ENCODE data around the gene SYF2.

Gene SYF2

DNA sequence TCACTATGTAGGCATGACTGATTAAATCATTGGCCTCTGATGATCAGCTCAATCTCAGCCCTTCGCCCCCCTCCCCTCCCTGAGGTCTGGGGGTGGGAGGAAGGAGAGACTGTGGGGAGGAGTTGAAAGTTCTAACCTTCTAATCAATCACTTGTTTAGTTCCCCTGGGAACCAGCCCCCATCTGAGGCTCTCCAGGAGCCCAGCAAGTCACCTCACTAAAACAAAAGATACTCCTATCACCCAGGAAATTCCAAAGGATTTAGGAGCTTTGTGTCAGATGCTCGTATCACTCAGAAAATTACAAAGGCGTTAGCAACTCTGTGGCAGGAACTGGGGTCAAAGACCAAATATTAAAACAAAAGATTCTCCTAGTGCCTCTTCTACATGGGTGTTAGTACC is 21.6 kb downstream of the SYF2 start:
- Histone ChIP-seq H3K9me3 (replicated peaks in 1 of 2; ENCODE audit: control insufficient read depth in 2 of 2, insufficient read depth in 1 of 2, low read depth in 1 of 2, low read length in 2 of 2) (no peaks in the 10 kb centered on the region), H3K4me1 (ENCODE audit: control insufficient read depth in 2 of 2, insufficient read depth in 1 of 2, low read depth in 1 of 2, low read length in 2 of 2) (no peaks in the 10 kb centered on the region), H3K14ac (ENCODE audit: low read length) (no peak overlapping the region), H3K27me3 (ENCODE audit: control insufficient read depth in 3 of 3, insufficient read depth in 3 of 3, low read depth in 1 of 3, low read length in 3 of 3) (peaks cover 0 to 7% (median 0%) of the 10 kb centered on the region in 3 experiments), H2BK120ac (ENCODE audit: low read depth, low read length) (no peak overlapping the region), H2AFZ (ENCODE audit: low read length) (no peak overlapping the region), H3K4me2 (ENCODE audit: insufficient read depth, low read length, poor library complexity, severe bottlenecking) (no peak overlapping the region), H4K91ac (ENCODE audit: low read depth, low read length, poor library complexity) (no peak overlapping the region), H3K36me3 (replicated peaks in 1 of 2; ENCODE audit: control insufficient read depth in 2 of 2, insufficient read depth in 2 of 2, low read length in 2 of 2) (no peaks in the 10 kb centered on the region), H2BK15ac (ENCODE audit: low read length) (no peak overlapping the region), H3K9ac (ENCODE audit: low read depth, low read length, poor library complexity) (no peak overlapping the region), H2AK5ac (ENCODE audit: low read depth, low read length) (peak overlapping the region; percentile 73), H3K4me3 (ENCODE audit: low read length in 2 of 2) (no peak overlapping the region), H2BK5ac (ENCODE audit: low read length) (no peak overlapping the region), H3K18ac (ENCODE audit: low read length) (no peak overlapping the region), H3K23ac (ENCODE audit: low read depth, low read length, poor library complexity) (no peak overlapping the region), H2BK12ac (ENCODE audit: low read length) (no peak overlapping the region), H3K4ac (ENCODE audit: low read length) (no peak overlapping the region), H3K79me1 (ENCODE audit: low read depth, low read length) (no peaks in the 10 kb centered on the region), H3K27ac (replicated peaks; ENCODE audit: low read length) (no peak overlapping the region), H4K8ac (ENCODE audit: low read depth, low read length) (no peak overlapping the region)
- no CpG with 5 or more reads among the region's 3 CpGs for WGBS, 2 donors (ENCODE audit: extremely low coverage in 2 of 2, insufficient read length in 2 of 2, insufficient replicate concordance in 1 of 2)
- no peak for DNase-seq (ENCODE audit: low spot score)

DNA sequence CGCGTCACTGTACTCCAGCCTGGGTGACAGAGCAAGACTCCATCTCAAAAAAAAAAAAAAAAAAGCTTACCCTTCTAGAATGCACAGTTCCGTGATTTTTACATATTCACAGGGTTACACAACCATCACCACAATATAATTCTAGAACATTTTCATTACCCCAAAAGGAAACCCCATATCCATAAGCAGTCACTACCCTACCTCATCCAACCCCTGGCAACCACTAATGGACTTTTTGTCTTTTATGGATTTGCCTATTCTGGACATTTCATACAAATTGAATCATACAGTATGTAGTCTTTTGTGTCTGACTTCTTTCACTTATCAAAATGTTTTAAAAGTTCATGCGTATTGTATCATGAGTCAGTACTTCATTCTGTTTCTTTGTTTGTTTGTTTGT is 22.8 kb downstream of the SYF2 start:
- DNase-seq (ENCODE audit: low spot score): no peak
- H3K14ac ChIP-seq (ENCODE audit: low read length): no peak overlapping the region
- WGBS, 2 donors (ENCODE audit: extremely low coverage in 2 of 2, insufficient read length in 2 of 2, insufficient replicate concordance in 1 of 2): no CpG with 5 or more reads among the region's 4 CpGs
- no peak overlapping the region for H3K4ac ChIP-seq (ENCODE audit: low read length)
- no peaks in the 10 kb centered on the region for H3K9me3 ChIP-seq (replicated peaks in 1 of 2; ENCODE audit: control insufficient read depth in 2 of 2, insufficient read depth in 1 of 2, low read depth in 1 of 2, low read length in 2 of 2)
- no peak overlapping the region for H2BK120ac ChIP-seq (ENCODE audit: low read depth, low read length)
- H4K8ac ChIP-seq (ENCODE audit: low read depth, low read length): no peak overlapping the region
- no peak overlapping the region for H3K4me3 ChIP-seq (ENCODE audit: low read length in 2 of 2)
- H3K27ac ChIP-seq (replicated peaks; ENCODE audit: low read length): no peak overlapping the region
- H3K18ac ChIP-seq (ENCODE audit: low read length): no peak overlapping the region
- H3K23ac ChIP-seq (ENCODE audit: low read depth, low read length, poor library complexity): no peak overlapping the region
- no peak overlapping the region for H4K91ac ChIP-seq (ENCODE audit: low read depth, low read length, poor library complexity)
- no peak overlapping the region for H2BK15ac ChIP-seq (ENCODE audit: low read length)
- no peak overlapping the region for H2AK5ac ChIP-seq (ENCODE audit: low read depth, low read length)
- no peak overlapping the region for H2AFZ ChIP-seq (ENCODE audit: low read length)
- H3K36me3 ChIP-seq (replicated peaks in 1 of 2; ENCODE audit: control insufficient read depth in 2 of 2, insufficient read depth in 2 of 2, low read length in 2 of 2): no peaks in the 10 kb centered on the region
- H2BK5ac ChIP-seq (ENCODE audit: low read length): no peak overlapping the region
- no peaks in the 10 kb centered on the region for H3K4me1 ChIP-seq (ENCODE audit: control insufficient read depth in 2 of 2, insufficient read depth in 1 of 2, low read depth in 1 of 2, low read length in 2 of 2)
- no peak overlapping the region for H2BK12ac ChIP-seq (ENCODE audit: low read length)
- H3K27me3 ChIP-seq (ENCODE audit: control insufficient read depth in 3 of 3, insufficient read depth in 3 of 3, low read depth in 1 of 3, low read length in 3 of 3): peaks cover 0 to 10% (median 0%) of the 10 kb centered on the region in 3 experiments
- H3K79me1 ChIP-seq (ENCODE audit: low read depth, low read length): no peaks in the 10 kb centered on the region
- H3K4me2 ChIP-seq (ENCODE audit: insufficient read depth, low read length, poor library complexity, severe bottlenecking): no peak overlapping the region
- H3K9ac ChIP-seq (ENCODE audit: low read depth, low read length, poor library complexity): no peak overlapping the region

DNA sequence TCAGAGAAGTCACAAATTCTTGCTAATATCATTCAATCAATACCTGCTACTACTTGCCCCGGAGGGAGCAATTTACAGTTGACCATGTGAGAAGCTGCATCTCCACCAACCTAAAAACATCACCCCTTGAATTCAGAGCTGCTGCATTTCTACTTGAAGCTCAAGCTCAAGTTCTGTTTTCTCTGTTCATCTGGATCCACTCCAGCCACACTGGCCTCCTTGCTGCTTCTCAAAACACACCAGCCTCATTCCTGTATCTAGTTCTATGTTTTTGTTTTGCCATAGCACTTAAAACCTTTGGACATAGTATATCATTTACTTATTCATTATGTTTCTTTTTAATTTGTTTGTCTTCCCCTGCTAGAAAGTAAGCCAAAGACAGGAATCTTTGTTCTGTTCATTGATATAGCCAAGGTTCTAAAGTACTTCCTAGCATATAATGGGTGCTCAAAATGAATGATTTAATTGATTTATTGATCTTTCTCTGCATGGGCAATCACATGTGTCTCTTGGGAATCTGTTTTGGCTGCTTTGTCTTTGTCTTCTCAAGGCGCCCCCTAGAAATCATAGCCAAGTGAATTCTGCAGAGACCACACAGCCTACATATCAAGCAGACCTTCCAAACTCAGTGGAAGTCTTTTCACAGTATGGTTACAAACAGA is 23.6 kb downstream of the SYF2 start:
- Histone ChIP-seq H3K4me3 (ENCODE audit: low read length in 2 of 2) (no peak overlapping the region), H2BK120ac (ENCODE audit: low read depth, low read length) (no peak overlapping the region), H2BK12ac (ENCODE audit: low read length) (no peak overlapping the region), H3K36me3 (replicated peaks in 1 of 2; ENCODE audit: control insufficient read depth in 2 of 2, insufficient read depth in 2 of 2, low read length in 2 of 2) (no peaks in the 10 kb centered on the region), H3K27ac (replicated peaks; ENCODE audit: low read length) (no peak overlapping the region), H4K8ac (ENCODE audit: low read depth, low read length) (no peak overlapping the region), H3K9me3 (replicated peaks in 1 of 2; ENCODE audit: control insufficient read depth in 2 of 2, insufficient read depth in 1 of 2, low read depth in 1 of 2, low read length in 2 of 2) (no peaks in the 10 kb centered on the region), H3K18ac (ENCODE audit: low read length) (no peak overlapping the region), H3K4me1 (ENCODE audit: control insufficient read depth in 2 of 2, insufficient read depth in 1 of 2, low read depth in 1 of 2, low read length in 2 of 2) (no peaks in the 10 kb centered on the region), H3K79me1 (ENCODE audit: low read depth, low read length) (no peaks in the 10 kb centered on the region), H2AK5ac (ENCODE audit: low read depth, low read length) (no peak overlapping the region), H3K27me3 (ENCODE audit: control insufficient read depth in 3 of 3, insufficient read depth in 3 of 3, low read depth in 1 of 3, low read length in 3 of 3) (peaks cover 0 to 10% (median 0%) of the 10 kb centered on the region in 3 experiments), H3K14ac (ENCODE audit: low read length) (no peak overlapping the region), H3K23ac (ENCODE audit: low read depth, low read length, poor library complexity) (no peak overlapping the region), H2BK15ac (ENCODE audit: low read length) (no peak overlapping the region), H2AFZ (ENCODE audit: low read length) (no peak overlapping the region), H4K91ac (ENCODE audit: low read depth, low read length, poor library complexity) (no peak overlapping the region), H3K4me2 (ENCODE audit: insufficient read depth, low read length, poor library complexity, severe bottlenecking) (no peak overlapping the region), H3K4ac (ENCODE audit: low read length) (no peak overlapping the region), H3K9ac (ENCODE audit: low read depth, low read length, poor library complexity) (no peak overlapping the region), H2BK5ac (ENCODE audit: low read length) (no peak overlapping the region)
- WGBS, 2 donors (ENCODE audit: extremely low coverage in 2 of 2, insufficient read length in 2 of 2, insufficient replicate concordance in 1 of 2): no CpG with 5 or more reads among the region's 2 CpGs
- no peak for DNase-seq (ENCODE audit: low spot score)

DNA sequence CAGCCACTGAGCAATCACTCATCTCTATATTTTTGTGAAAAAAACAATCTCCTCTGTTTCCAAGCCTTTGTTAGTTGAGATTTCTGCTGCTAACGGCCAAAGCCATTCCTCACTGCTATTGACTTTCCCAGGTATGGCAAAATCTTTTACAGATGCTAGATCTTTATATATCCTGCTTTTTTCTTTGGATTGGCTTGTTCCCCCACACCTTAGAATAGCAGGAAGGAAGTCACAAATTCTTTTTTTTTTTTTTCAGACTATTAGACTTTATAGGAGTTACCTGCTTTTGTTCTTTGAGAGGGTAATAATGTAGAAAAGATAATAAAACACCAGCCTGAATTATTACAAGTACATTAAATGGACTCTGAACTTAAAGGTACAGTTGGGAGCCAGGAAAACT is 24.2 kb downstream of the SYF2 start:
- no peaks in the 10 kb centered on the region for H3K36me3 ChIP-seq (replicated peaks in 1 of 2; ENCODE audit: control insufficient read depth in 2 of 2, insufficient read depth in 2 of 2, low read length in 2 of 2)
- no peaks in the 10 kb centered on the region for H3K79me1 ChIP-seq (ENCODE audit: low read depth, low read length)

More for the DNA sequence above, 24.2 kb downstream of the SYF2 start:
- peaks cover 0 to 10% (median 0%) of the 10 kb centered on the region in 3 experiments for H3K27me3 ChIP-seq (ENCODE audit: control insufficient read depth in 3 of 3, insufficient read depth in 3 of 3, low read depth in 1 of 3, low read length in 3 of 3)
- no peak overlapping the region for H3K27ac ChIP-seq (replicated peaks; ENCODE audit: low read length)
- no peak overlapping the region for H4K8ac ChIP-seq (ENCODE audit: low read depth, low read length)
- H3K4me2 ChIP-seq (ENCODE audit: insufficient read depth, low read length, poor library complexity, severe bottlenecking): no peak overlapping the region
- no peak overlapping the region for H4K91ac ChIP-seq (ENCODE audit: low read depth, low read length, poor library complexity)
- H3K14ac ChIP-seq (ENCODE audit: low read length): no peak overlapping the region
- H3K4me3 ChIP-seq (ENCODE audit: low read length in 2 of 2): no peak overlapping the region
- no peak for DNase-seq (ENCODE audit: low spot score)
- WGBS, 2 donors (ENCODE audit: extremely low coverage in 2 of 2, insufficient read length in 2 of 2, insufficient replicate concordance in 1 of 2): no CpG with 5 or more reads among the region's 1 CpG
- no peak overlapping the region for H3K4ac ChIP-seq (ENCODE audit: low read length)
- no peak overlapping the region for H2BK5ac ChIP-seq (ENCODE audit: low read length)
- no peak overlapping the region for H3K9ac ChIP-seq (ENCODE audit: low read depth, low read length, poor library complexity)
- no peak overlapping the region for H3K23ac ChIP-seq (ENCODE audit: low read depth, low read length, poor library complexity)
- H2BK12ac ChIP-seq (ENCODE audit: low read length): no peak overlapping the region
- no peak overlapping the region for H3K18ac ChIP-seq (ENCODE audit: low read length)
- no peaks in the 10 kb centered on the region for H3K4me1 ChIP-seq (ENCODE audit: control insufficient read depth in 2 of 2, insufficient read depth in 1 of 2, low read depth in 1 of 2, low read length in 2 of 2)
- H2AFZ ChIP-seq (ENCODE audit: low read length): no peak overlapping the region
- no peak overlapping the region for H2BK120ac ChIP-seq (ENCODE audit: low read depth, low read length)
- no peaks in the 10 kb centered on the region for H3K9me3 ChIP-seq (replicated peaks in 1 of 2; ENCODE audit: control insufficient read depth in 2 of 2, insufficient read depth in 1 of 2, low read depth in 1 of 2, low read length in 2 of 2)
- H2AK5ac ChIP-seq (ENCODE audit: low read depth, low read length): no peak overlapping the region
- H2BK15ac ChIP-seq (ENCODE audit: low read length): no peak overlapping the region

All from neuronal stem cell (in vitro differentiated cells).